ENCODE measurements around the gene BPHL. TPM values are rescaled to one million over a fixed set of nuclear protein-coding genes. Genes with fewer than 3 reads are reported as not detected.
A peak's percentile ranks its signal among the peaks of the same experiment; 100 is the strongest.

Gene BPHL
- total and polyA plus RNA-seq, 3 donors from 2014 or later: 14.3 to 16.8 (median 16.8) TPM

DNA sequence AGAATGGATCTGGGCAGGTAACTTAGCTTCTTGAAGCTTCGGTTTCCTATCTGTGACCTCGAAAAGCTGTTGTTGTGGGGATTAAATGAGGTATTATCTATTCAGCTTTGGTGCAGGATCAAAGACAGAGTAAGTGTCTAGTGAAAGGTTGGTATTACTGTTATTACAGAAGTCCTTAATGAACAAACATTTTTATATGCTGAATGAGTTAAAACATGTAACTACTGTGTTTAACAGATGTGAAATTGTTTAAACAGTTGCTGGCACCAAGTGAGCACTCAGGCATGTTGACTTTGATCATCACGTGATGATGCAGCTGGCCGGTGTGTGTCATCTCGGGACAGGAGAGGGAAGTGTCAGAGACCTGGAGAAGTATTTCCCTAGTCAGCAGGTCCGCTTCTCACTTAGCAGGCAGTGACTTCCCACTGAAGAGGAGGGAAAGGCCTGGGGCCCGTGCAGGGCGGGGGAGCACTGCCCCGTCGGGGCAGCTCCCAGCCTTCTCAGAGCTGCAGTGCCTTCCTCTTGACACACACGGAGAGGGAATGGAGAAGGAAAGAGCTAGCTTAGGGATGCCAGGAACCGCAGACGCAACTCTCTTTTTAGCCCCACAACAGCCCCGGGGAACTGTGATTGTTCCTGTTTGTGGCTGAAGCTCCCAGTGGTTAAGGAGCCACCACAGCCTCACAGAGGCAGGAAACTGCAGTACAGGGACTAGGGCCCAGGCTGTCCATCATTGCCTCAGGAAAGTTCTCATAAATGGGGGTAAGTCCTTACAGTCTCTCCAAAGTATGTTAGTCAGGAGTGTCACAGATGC lies 20.8 kb downstream of the BPHL start:
- no peak overlapping the region for H3K27ac ChIP-seq
- no peaks in the 10 kb centered on the region for H3K27me3 ChIP-seq
- WGBS, 2 donors: 74 to 85% methylated on average over 14 of the region's 14 CpGs
- intact Hi-C loops (cut with DNase I; ENCODE audit: low total_unique reads): no loop called here
- no peaks in the 10 kb centered on the region for H3K4me1 ChIP-seq
- DNase-seq: peak; percentile 34
- no peaks in the 10 kb centered on the region for H3K9me3 ChIP-seq
- no peaks in the 10 kb centered on the region for H3K36me3 ChIP-seq (ENCODE audit: low read depth, missing control alignments)
- H3K4me3 ChIP-seq: no peak overlapping the region
- TF ChIP-seq CTCF (IDR thresholded peaks at IDR 0.05) (no peak), POLR2A (IDR thresholded peaks at IDR 0.05) (no peak)

- H3K27ac ChIP-seq: no peak overlapping the region
- no peak for DNase-seq
- no peak for TF ChIP-seq POLR2A (IDR thresholded peaks at IDR 0.05)
- no peak for TF ChIP-seq CTCF (IDR thresholded peaks at IDR 0.05)
- whole genome bisulfite sequencing, 2 donors: 93 to 95% methylated on average over 20 of the region's 20 CpGs
- no peaks in the 10 kb centered on the region for H3K27me3 ChIP-seq
- H3K4me3 ChIP-seq: no peak overlapping the region
- H3K4me1 ChIP-seq: no peaks in the 10 kb centered on the region
- no peaks in the 10 kb centered on the region for H3K36me3 ChIP-seq (ENCODE audit: low read depth, missing control alignments)
- intact Hi-C loops (cut with DNase I; ENCODE audit: low total_unique reads): no loop called here
- no peaks in the 10 kb centered on the region for H3K9me3 ChIP-seq
Measured at GRCh38 chr6:3140201-3140600, 21.7 kb downstream of the BPHL start.

GRCh38 chr6:3142536-3142935 lies 24.0 kb downstream of the BPHL start:
- Histone ChIP-seq H3K27ac (no peak overlapping the region), H3K27me3 (no peaks in the 10 kb centered on the region), H3K36me3 (ENCODE audit: low read depth, missing control alignments) (no peaks in the 10 kb centered on the region), H3K9me3 (no peaks in the 10 kb centered on the region), H3K4me1 (no peaks in the 10 kb centered on the region), H3K4me3 (no peak overlapping the region)
- TF ChIP-seq POLR2A (IDR thresholded peaks at IDR 0.05) (no peak), CTCF (IDR thresholded peaks at IDR 0.05) (no peak)
- intact Hi-C loops (cut with DNase I; ENCODE audit: low total_unique reads): no loop called here
- DNase-seq: no peak

DNA sequence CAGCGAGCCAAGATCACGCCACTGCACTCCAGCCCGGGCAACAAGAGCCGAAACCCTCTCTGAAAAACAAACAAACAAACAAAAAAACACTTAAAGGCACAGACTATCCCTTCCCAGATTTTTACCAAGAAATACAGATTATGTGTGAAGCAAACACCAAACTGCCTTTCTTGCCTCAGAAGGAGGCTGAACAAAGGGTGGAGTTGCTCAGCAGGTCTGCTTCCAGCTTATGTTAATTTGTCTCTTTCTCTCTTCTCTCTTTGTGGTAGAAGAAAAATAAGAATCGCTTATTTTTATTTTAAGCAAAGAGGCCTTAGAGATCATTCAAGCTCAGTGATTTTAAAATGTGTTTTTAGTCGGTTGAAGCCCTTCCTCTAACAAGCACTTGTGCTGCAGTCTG lies 24.6 kb downstream of the BPHL start:
- intact Hi-C loops (cut with DNase I; ENCODE audit: low total_unique reads): no loop called here
- TF ChIP-seq POLR2A (IDR thresholded peaks at IDR 0.05): no peak
- TF ChIP-seq CTCF (IDR thresholded peaks at IDR 0.05): no peak
- 88 to 89% methylated on average over 6 of the region's 6 CpGs for WGBS, 2 donors
- H3K4me1 ChIP-seq: no peaks in the 10 kb centered on the region
- H3K4me3 ChIP-seq: no peak overlapping the region
- H3K36me3 ChIP-seq (ENCODE audit: low read depth, missing control alignments): no peaks in the 10 kb centered on the region
- H3K27me3 ChIP-seq: no peaks in the 10 kb centered on the region
- no peaks in the 10 kb centered on the region for H3K9me3 ChIP-seq
- no peak overlapping the region for H3K27ac ChIP-seq
- no peak for DNase-seq

DNA sequence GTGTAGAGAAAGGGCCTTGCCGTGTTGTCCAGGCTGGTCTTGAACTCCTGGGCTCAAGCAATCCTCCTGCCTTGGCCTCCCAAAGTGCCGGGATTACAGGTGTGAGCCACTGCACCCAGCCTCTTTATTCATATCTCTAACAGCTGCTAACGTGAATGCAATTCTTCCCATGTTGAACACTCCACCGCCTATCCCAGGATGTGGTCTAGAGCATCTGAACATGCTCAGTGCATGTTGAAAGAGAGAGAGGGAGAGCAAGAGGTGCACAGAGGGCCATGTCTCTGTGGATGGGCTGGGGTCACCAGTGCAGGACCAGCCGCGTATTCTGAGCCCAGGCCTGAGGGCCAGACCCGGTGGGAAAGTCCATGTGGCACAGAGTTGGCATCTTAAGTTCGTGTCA lies 26.1 kb downstream of the BPHL start:
- H3K36me3 ChIP-seq (ENCODE audit: low read depth, missing control alignments): no peaks in the 10 kb centered on the region
- intact Hi-C loops (cut with DNase I; ENCODE audit: low total_unique reads): no loop called here
- no peaks in the 10 kb centered on the region for H3K4me1 ChIP-seq

More for the DNA sequence above, 26.1 kb downstream of the BPHL start:
- Histone ChIP-seq H3K9me3 (no peaks in the 10 kb centered on the region), H3K27me3 (no peaks in the 10 kb centered on the region), H3K27ac (no peak overlapping the region), H3K4me3 (no peak overlapping the region)
- 77 to 83% methylated on average over 7 to 8 of the region's 8 CpGs for WGBS, 2 donors
- DNase-seq: no peak
- no peak for TF ChIP-seq POLR2A (IDR thresholded peaks at IDR 0.05)
- no peak for TF ChIP-seq CTCF (IDR thresholded peaks at IDR 0.05)

Measured in testis (tissue), 3 donors.